Mesothelial cell of epicardium (in vitro differentiated cells): Measurements from ENCODE around the gene MICAL2. TPM values are rescaled to one million over a fixed set of nuclear protein-coding genes. Genes with fewer than 3 reads are reported as not detected.

ENCODE experiments used
- DNase-seq, 2 experiments: peaks; one replicate each; pipeline ENCODE4 v3.0.0; 2021; ENCODE audit warnings: low spot score in 2 of 2; ENCODE audit not compliant: unreplicated experiment in 2 of 2
- H3K27ac Mint-ChIP-seq: 2 replicates; pipeline ENCODE4 v1.8.0; 2021; ENCODE audit warnings: mixed read lengths
- H3K27me3 Mint-ChIP-seq: 2 replicates; pipeline ENCODE4 v1.8.0; 2021; ENCODE audit warnings: low read depth, mixed read lengths
- H3K36me3 Mint-ChIP-seq: 2 replicates; pipeline ENCODE4 v1.8.0; 2021; ENCODE audit warnings: mixed read lengths
- H3K4me1 Mint-ChIP-seq: 2 replicates; pipeline ENCODE4 v1.8.0; 2021; ENCODE audit warnings: mixed read lengths
- H3K4me3 Mint-ChIP-seq: 2 replicates; pipeline ENCODE4 v1.8.0; 2021; ENCODE audit warnings: mild to moderate bottlenecking, moderate library complexity, mixed read lengths
- H3K9me3 Mint-ChIP-seq: 2 replicates; pipeline ENCODE4 v1.8.0; 2021; ENCODE audit warnings: mixed read lengths
- total RNA-seq: library from RNA; stranded (reverse); gene quantifications from 3 replicates; pipeline ENCODE4 v1.2.1, GENCODE V29; 2021
- TF ChIP-seq, protein P1 (sequence below): fragments of 200-600 bp; sonication (generic); IDR thresholded peaks from one replicate; pipeline ENCODE4 v1.5.0; 2021; ENCODE audit warnings: antibody characterized with exemption; ENCODE audit not compliant: unreplicated experiment

The MICAL2 gene
- total RNA-seq, 1 donor from 2014 or later: 15.0 TPM

DNA sequence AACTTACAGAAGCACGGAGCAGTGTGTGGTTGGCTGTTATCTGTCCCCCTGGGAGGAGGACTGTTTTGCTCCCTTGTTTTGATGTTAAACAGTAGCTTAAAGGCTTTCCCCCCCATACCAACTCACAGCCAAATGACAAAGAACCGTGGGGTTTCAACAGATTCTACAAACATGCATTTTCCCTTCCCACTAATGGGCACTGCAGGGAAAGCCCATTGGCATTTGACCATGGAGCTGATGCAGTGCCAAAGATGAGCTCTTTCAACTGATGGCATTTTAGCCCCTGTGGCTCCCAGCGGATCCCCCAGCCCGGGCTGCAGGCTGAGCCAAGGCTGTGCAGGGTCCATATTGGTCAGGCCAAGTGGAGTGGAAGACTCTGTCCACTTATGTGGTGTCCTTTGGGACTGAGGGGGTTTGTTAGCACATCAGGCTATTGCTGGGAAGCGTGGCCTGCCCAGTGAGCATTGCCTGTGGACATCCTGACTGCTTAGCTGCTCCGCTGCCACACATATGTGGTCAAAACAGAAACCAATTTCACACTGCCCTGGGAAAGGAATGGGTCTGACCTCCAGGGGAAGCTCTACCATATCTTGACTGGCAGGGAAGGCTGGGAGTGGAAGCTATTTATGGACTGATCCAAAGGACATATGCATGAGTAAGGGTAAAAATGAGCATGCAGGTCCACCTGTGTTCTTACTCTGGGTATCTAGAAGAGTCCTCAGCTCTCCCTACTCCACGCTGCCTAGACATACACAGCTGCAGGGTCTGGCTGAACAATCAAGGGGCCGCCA lies 150.5 kb downstream of the MICAL2 start:
- Mint-ChIP-seq H3K4me1 (peaks cover 12% of the 10 kb centered on the region), H3K9me3 (no peaks in the 10 kb centered on the region), H3K27me3 (peaks cover 2% of the 10 kb centered on the region), H3K27ac (no peak overlapping the region), H3K36me3 (no peaks in the 10 kb centered on the region), H3K4me3 (no peak overlapping the region)
- DNase-seq: no peak
- TF ChIP-seq, protein P1, sequence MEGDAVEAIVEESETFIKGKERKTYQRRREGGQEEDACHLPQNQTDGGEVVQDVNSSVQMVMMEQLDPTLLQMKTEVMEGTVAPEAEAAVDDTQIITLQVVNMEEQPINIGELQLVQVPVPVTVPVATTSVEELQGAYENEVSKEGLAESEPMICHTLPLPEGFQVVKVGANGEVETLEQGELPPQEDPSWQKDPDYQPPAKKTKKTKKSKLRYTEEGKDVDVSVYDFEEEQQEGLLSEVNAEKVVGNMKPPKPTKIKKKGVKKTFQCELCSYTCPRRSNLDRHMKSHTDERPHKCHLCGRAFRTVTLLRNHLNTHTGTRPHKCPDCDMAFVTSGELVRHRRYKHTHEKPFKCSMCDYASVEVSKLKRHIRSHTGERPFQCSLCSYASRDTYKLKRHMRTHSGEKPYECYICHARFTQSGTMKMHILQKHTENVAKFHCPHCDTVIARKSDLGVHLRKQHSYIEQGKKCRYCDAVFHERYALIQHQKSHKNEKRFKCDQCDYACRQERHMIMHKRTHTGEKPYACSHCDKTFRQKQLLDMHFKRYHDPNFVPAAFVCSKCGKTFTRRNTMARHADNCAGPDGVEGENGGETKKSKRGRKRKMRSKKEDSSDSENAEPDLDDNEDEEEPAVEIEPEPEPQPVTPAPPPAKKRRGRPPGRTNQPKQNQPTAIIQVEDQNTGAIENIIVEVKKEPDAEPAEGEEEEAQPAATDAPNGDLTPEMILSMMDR: no peak

DNA sequence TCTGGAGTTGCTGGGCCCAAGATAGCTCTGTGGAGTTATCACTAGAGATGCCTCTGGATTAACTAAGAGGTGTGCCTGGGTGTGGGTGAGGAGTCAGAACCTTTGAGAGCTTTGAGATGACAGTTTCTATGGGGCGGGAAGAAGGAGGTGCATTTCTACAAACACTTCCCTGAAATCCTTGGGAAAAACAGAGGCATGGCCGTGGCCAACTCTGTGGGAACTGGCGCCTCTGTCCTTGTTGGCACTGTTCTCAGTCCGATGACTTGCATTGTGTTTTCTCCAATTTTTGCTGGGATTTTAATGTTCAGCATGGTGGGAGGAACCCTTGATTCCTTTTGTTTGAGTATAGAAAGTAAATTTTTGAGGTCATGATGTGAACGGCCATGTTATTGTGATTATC lies 151.2 kb downstream of the MICAL2 start:
- no peak for DNase-seq
- Mint-ChIP-seq H3K9me3 (no peaks in the 10 kb centered on the region), H3K36me3 (no peaks in the 10 kb centered on the region), H3K27ac (no peak overlapping the region), H3K4me3 (no peak overlapping the region), H3K27me3 (peaks cover 2% of the 10 kb centered on the region), H3K4me1 (peaks cover 12% of the 10 kb centered on the region)
- TF ChIP-seq, protein P1: no peak

DNA sequence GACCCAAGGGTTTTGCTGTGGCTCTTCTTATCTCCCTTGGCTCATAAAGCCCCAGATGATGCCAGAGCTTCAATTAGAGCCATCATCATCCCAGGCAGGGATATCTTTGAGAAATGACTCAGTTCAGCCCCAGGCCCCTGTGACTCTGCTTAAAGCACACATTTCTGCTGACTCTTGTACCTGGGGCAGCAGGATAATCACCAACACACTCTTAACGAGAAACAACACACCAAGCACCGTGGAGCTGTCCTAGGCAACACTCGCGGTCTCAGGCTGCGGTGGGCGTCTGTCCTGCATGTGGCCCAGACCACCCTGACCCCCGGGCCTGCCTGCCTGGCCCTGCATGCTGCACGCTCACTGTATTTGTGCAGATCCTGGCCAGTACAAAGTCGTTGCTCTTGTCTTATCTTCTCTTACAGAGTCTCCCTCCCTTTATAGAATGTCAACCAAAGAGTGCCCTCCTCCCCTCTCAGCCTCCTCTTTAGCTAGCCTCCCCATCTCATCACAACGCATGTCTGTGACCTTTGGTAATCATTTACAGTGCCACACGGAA lies 152.8 kb downstream of the MICAL2 start:
- Mint-ChIP-seq H3K27ac (no peak overlapping the region), H3K9me3 (no peaks in the 10 kb centered on the region), H3K4me3 (no peak overlapping the region), H3K36me3 (no peaks in the 10 kb centered on the region), H3K4me1 (peaks cover 12% of the 10 kb centered on the region), H3K27me3 (peaks cover 2% of the 10 kb centered on the region)
- TF ChIP-seq, protein P1: no peak
- DNase-seq: no peak

DNA sequence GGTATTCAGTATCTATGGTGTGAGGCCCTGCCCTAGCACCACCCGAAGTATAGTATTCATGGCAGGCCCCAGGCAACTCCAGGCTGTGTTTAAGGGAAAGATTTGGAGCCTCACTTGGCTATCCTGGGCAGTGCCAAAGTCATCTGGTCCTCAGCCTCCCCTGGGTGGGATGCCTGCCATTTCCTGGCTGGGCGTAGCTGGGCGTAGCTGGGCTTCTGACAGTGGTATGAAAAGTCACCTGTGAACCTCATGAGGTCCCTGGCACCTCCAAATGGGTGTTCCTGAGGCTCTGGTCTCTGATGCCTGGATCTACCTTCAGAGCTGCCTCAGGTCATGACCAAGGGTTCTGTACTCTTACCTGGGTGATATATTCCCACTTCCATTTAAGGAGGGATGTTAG lies 154.0 kb downstream of the MICAL2 start:
- no peak overlapping the region for H3K27ac Mint-ChIP-seq
- H3K4me1 Mint-ChIP-seq: peaks cover 16% of the 10 kb centered on the region
- TF ChIP-seq, protein P1: no peak
- no peaks in the 10 kb centered on the region for H3K36me3 Mint-ChIP-seq
- no peak for DNase-seq
- no peaks in the 10 kb centered on the region for H3K9me3 Mint-ChIP-seq
- H3K27me3 Mint-ChIP-seq: peaks cover 2% of the 10 kb centered on the region
- no peak overlapping the region for H3K4me3 Mint-ChIP-seq

DNA sequence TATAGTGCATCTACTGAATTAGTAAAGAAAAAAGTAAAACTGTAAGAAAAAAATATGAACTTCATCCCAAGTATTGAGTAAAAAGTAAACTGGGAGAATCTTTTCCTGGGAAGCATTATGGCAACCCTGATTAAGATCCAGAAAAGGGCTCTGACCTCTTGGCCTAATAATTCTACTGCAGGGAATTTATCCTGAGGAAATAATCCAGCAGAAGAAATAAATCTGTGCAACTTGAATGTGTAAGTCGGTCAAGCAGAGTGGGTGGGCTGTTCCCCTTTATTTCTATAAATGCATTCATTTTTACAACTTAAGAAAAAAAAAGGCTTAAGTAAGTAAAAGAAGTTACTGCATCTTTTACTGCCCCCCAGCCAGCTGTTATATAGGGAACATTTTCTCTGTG lies 155.7 kb downstream of the MICAL2 start:
- TF ChIP-seq, protein P1: no peak
- H3K4me1 Mint-ChIP-seq: peaks cover 14% of the 10 kb centered on the region
- no peaks in the 10 kb centered on the region for H3K9me3 Mint-ChIP-seq
- H3K27me3 Mint-ChIP-seq: peaks cover 2% of the 10 kb centered on the region
- no peaks in the 10 kb centered on the region for H3K36me3 Mint-ChIP-seq
- no peak overlapping the region for H3K4me3 Mint-ChIP-seq
- H3K27ac Mint-ChIP-seq: no peak overlapping the region
- DNase-seq: no peak
